ENCODE results near the gene ARAP1. TPM values are rescaled to one million over a fixed set of nuclear protein-coding genes. Genes with fewer than 3 reads are reported as not detected.

Gene ARAP1
- total RNA-seq, 8 experiments from 2014 or later: 8.7 to 64.6 (median 28.4) TPM

GRCh38 chr11:72776844-72777754, 24.9 kb upstream of the ARAP1 start:
- WGBS, 10 experiments: 80 to 83% (median 80%) methylated on average over 1 to 3 of the region's 7 CpGs; no CpG with 5 or more reads in 7 of the 10 experiments
- Histone ChIP-seq H3K4me3 (no peak overlapping the region), H3K27ac (peak overlapping the region; percentile 48 to 80), H3K4me1 (replicated peaks in 1 of 2) (peaks cover 47 to 68% of the 10 kb centered on the region in 2 donors)
- in situ Hi-C loops (cut with MboI; ENCODE audit: low pct_unique_long_range_greater_than_20kb in 2 of 9, low sequenced_read_pairs in 9 of 9, unreplicated experiment in 9 of 9): no loop called here
- no peak for ATAC-seq (replicated peaks in 6 of 8)

- Histone ChIP-seq H3K27ac (peak overlapping the region in 1 of 2 donors; percentile 80), H3K4me3 (no peak overlapping the region), H3K4me1 (replicated peaks in 1 of 2) (peaks cover 49 to 75% of the 10 kb centered on the region in 2 donors)
- WGBS, 10 experiments: 70 to 100% (median 93%) methylated on average over 1 to 6 of the region's 9 CpGs; no CpG with 5 or more reads in 5 of the 10 experiments
- no peak for ATAC-seq (replicated peaks in 6 of 8)
- in situ Hi-C loops (cut with MboI; ENCODE audit: low pct_unique_long_range_greater_than_20kb in 2 of 9, low sequenced_read_pairs in 9 of 9, unreplicated experiment in 9 of 9): no loop called here
These were observed 24.1 kb upstream of the ARAP1 start for GRCh38 chr11:72776117-72776843.

- H3K4me3 ChIP-seq: no peak overlapping the region
- whole genome bisulfite sequencing, 10 experiments: 20 to 100% (median 84%) methylated on average over 1 to 4 of the region's 7 CpGs; no CpG with 5 or more reads in 2 of the 10 experiments
- peaks cover 45 to 79% of the 10 kb centered on the region in 2 donors for H3K4me1 ChIP-seq (replicated peaks in 1 of 2)
- in situ Hi-C loops (cut with MboI; ENCODE audit: low pct_unique_long_range_greater_than_20kb in 2 of 9, low sequenced_read_pairs in 9 of 9, unreplicated experiment in 9 of 9): no loop called here
- no peak for ATAC-seq (replicated peaks in 6 of 8)
- no peak overlapping the region for H3K27ac ChIP-seq
These were observed 23.3 kb upstream of the ARAP1 start for GRCh38 chr11:72775288-72776110.

- in situ Hi-C loops (cut with MboI; ENCODE audit: low pct_unique_long_range_greater_than_20kb in 2 of 9, low sequenced_read_pairs in 9 of 9, unreplicated experiment in 9 of 9): no loop called here
- H3K4me1 ChIP-seq (replicated peaks in 1 of 2): peaks cover 42 to 70% of the 10 kb centered on the region in 2 donors
- 25 to 68% methylated on average over 2 to 4 of the region's 6 CpGs; no CpG with 5 or more reads in 8 of the 10 experiments for WGBS, 10 experiments
- no peak overlapping the region for H3K4me3 ChIP-seq
- no peak overlapping the region for H3K27ac ChIP-seq
- no peak for ATAC-seq (replicated peaks in 6 of 8)
These were observed 22.3 kb upstream of the ARAP1 start for GRCh38 chr11:72774499-72774898.

- in situ Hi-C loops (cut with MboI; ENCODE audit: low pct_unique_long_range_greater_than_20kb in 2 of 9, low sequenced_read_pairs in 9 of 9, unreplicated experiment in 9 of 9): no loop called here
- 6 to 91% (median 64%) methylated on average over 2 to 5 of the region's 6 CpGs; no CpG with 5 or more reads in 4 of the 10 experiments for WGBS, 10 experiments
- Histone ChIP-seq H3K4me3 (no peak overlapping the region), H3K27ac (peak overlapping the region; percentile 49 to 63), H3K4me1 (replicated peaks in 1 of 2) (peaks cover 42 to 62% of the 10 kb centered on the region in 2 donors)
- no peak for ATAC-seq (replicated peaks in 6 of 8)
These were observed 21.5 kb upstream of the ARAP1 start for GRCh38 chr11:72773696-72774095.

GRCh38 chr11:72773291-72773690, 21.1 kb upstream of the ARAP1 start:
- peak overlapping the region; percentile 49 to 63 for H3K27ac ChIP-seq
- 0 to 56% (median 32%) methylated on average over 1 to 5 of the region's 5 CpGs; no CpG with 5 or more reads in 4 of the 10 experiments for WGBS, 10 experiments
- no peak overlapping the region for H3K4me3 ChIP-seq
- in situ Hi-C loops (cut with MboI; ENCODE audit: low pct_unique_long_range_greater_than_20kb in 2 of 9, low sequenced_read_pairs in 9 of 9, unreplicated experiment in 9 of 9): no loop called here
- peaks cover 40 to 57% of the 10 kb centered on the region in 2 donors for H3K4me1 ChIP-seq (replicated peaks in 1 of 2)
- ATAC-seq (replicated peaks in 6 of 8): peak; percentile 86 to 94 (median 88)

GRCh38 chr11:72772059-72772458, 19.9 kb upstream of the ARAP1 start:
- ATAC-seq (replicated peaks in 6 of 8): no peak
- WGBS, 10 experiments: 87 to 100% (median 89%) methylated on average over 1 to 6 of the region's 12 CpGs; no CpG with 5 or more reads in 6 of the 10 experiments
- in situ Hi-C loops (cut with MboI; ENCODE audit: low pct_unique_long_range_greater_than_20kb in 2 of 9, low sequenced_read_pairs in 9 of 9, unreplicated experiment in 9 of 9): no loop called here
- H3K4me1 ChIP-seq (replicated peaks in 1 of 2): peaks cover 28 to 45% of the 10 kb centered on the region in 2 donors
- H3K27ac ChIP-seq: peak overlapping the region in 1 of 2 donors; percentile 53
- H3K4me3 ChIP-seq: no peak overlapping the region

- no peak overlapping the region for H3K4me3 ChIP-seq
- WGBS, 10 experiments: 40 to 81% methylated on average over 2 of the region's 4 CpGs; no CpG with 5 or more reads in 8 of the 10 experiments
- H3K4me1 ChIP-seq (replicated peaks in 1 of 2): peaks cover 22 to 40% of the 10 kb centered on the region in 2 donors
- peak overlapping the region; percentile 45 to 53 for H3K27ac ChIP-seq
- peak in 7 of 8 experiments; percentile 45 to 80 (median 74) for ATAC-seq (replicated peaks in 6 of 8)
- in situ Hi-C loops (cut with MboI; ENCODE audit: low pct_unique_long_range_greater_than_20kb in 2 of 9, low sequenced_read_pairs in 9 of 9, unreplicated experiment in 9 of 9): no loop called here
These were observed 19.3 kb upstream of the ARAP1 start for GRCh38 chr11:72771507-72771906.

GRCh38 chr11:72770799-72771198, 18.6 kb upstream of the ARAP1 start:
- Histone ChIP-seq H3K4me3 (no peak overlapping the region), H3K27ac (peak overlapping the region in 1 of 2 donors; percentile 53), H3K4me1 (replicated peaks in 1 of 2) (peaks cover 22 to 38% of the 10 kb centered on the region in 2 donors)
- 40 to 100% (median 80%) methylated on average over 1 to 2 of the region's 3 CpGs; no CpG with 5 or more reads in 4 of the 10 experiments for WGBS, 10 experiments
- in situ Hi-C loops (cut with MboI; ENCODE audit: low pct_unique_long_range_greater_than_20kb in 2 of 9, low sequenced_read_pairs in 9 of 9, unreplicated experiment in 9 of 9): no loop called here
- ATAC-seq (replicated peaks in 6 of 8): no peak

- H3K4me3 ChIP-seq: no peak overlapping the region
- peak in 2 of 8 experiments; percentile 36 to 39 for ATAC-seq (replicated peaks in 6 of 8)
- in situ Hi-C loops (cut with MboI; ENCODE audit: low pct_unique_long_range_greater_than_20kb in 2 of 9, low sequenced_read_pairs in 9 of 9, unreplicated experiment in 9 of 9): no loop called here
- no peak overlapping the region for H3K27ac ChIP-seq
- WGBS, 10 experiments: 25 to 100% (median 80%) methylated on average over 1 to 4 of the region's 4 CpGs; no CpG with 5 or more reads in 3 of the 10 experiments
- H3K4me1 ChIP-seq (replicated peaks in 1 of 2): peaks cover 22 to 35% of the 10 kb centered on the region in 2 donors
These were observed 17.5 kb upstream of the ARAP1 start for GRCh38 chr11:72769680-72770079.

GRCh38 chr11:72768581-72768980, 16.4 kb upstream of the ARAP1 start:
- Histone ChIP-seq H3K4me1 (replicated peaks in 1 of 2) (peaks cover 19 to 24% of the 10 kb centered on the region in 2 donors), H3K27ac (no peak overlapping the region)
- 50 to 100% (median 96%) methylated on average over 1 to 2 of the region's 3 CpGs; no CpG with 5 or more reads in 6 of the 10 experiments for WGBS, 10 experiments

More at GRCh38 chr11:72768581-72768980, 16.4 kb upstream of the ARAP1 start:
- ATAC-seq (replicated peaks in 6 of 8): no peak
- no peak overlapping the region for H3K4me3 ChIP-seq
- in situ Hi-C loops (cut with MboI; ENCODE audit: low pct_unique_long_range_greater_than_20kb in 2 of 9, low sequenced_read_pairs in 9 of 9, unreplicated experiment in 9 of 9): no loop called here

Data from motor neuron (in vitro differentiated cells).